Measurements from ENCODE around the gene IFT27. TPM values are rescaled to one million over a fixed set of nuclear protein-coding genes. Genes with fewer than 3 reads are reported as not detected.

Gene IFT27
- total and polyA plus RNA-seq, 2 donors: 23.0 to 33.9 TPM

- DNase-seq (ENCODE audit: low read depth in 6 of 9, low spot score in 9 of 9): no peak
- H3K36me3 ChIP-seq (ENCODE audit: control insufficient read depth in 2 of 2, insufficient read depth in 2 of 2, low read length in 1 of 2): no peaks in the 10 kb centered on the region
- H3K9me3 ChIP-seq (ENCODE audit: control insufficient read depth in 2 of 2, insufficient read depth in 1 of 2, low read length in 1 of 2): no peaks in the 10 kb centered on the region
- WGBS: 52% methylated on average over 5 of the region's 5 CpGs
- H3K27me3 ChIP-seq (ENCODE audit: control insufficient read depth in 2 of 2, insufficient read depth in 1 of 2, low read length in 1 of 2): peaks cover 0 to 3% of the 10 kb centered on the region in 2 donors
- no peaks in the 10 kb centered on the region for H3K4me1 ChIP-seq (ENCODE audit: control insufficient read depth in 2 of 2, insufficient read depth in 2 of 2, low read length in 2 of 2)
- no peak overlapping the region for H3K27ac ChIP-seq (ENCODE audit: low read depth in 1 of 2, low read length in 1 of 2)
- H3K4me3 ChIP-seq (ENCODE audit: low read length in 2 of 2): no peak overlapping the region
Observed at GRCh38 chr22:36713436-36713835, 62.5 kb downstream of the IFT27 start.

Other genes with a start within 250 kb of the IFT27 start
- gene EIF3D, start 247.0 kb downstream of the IFT27 start, total RNA-seq: 267 TPM
- gene EIF3D, start 247.0 kb downstream of the IFT27 start, polyA plus RNA-seq: 185 TPM
- gene CACNG2, start 72.4 kb downstream of the IFT27 start, total RNA-seq: 0.14 TPM
- gene CACNG2, start 72.4 kb downstream of the IFT27 start, polyA plus RNA-seq: 0.02 TPM
- gene PVALB, start 40.9 kb upstream of the IFT27 start, total RNA-seq: 0.47 TPM
- 2.2 TPM for gene PVALB, start 40.9 kb upstream of the IFT27 start, polyA plus RNA-seq
- gene NCF4, start 84.9 kb upstream of the IFT27 start, total RNA-seq: 17.6 TPM
- gene NCF4, start 84.9 kb upstream of the IFT27 start, polyA plus RNA-seq: 24.0 TPM
- gene CSF2RB, start 137.5 kb upstream of the IFT27 start, total RNA-seq: 8.5 TPM
- 14.6 TPM for gene CSF2RB, start 137.5 kb upstream of the IFT27 start, polyA plus RNA-seq
- 13.8 TPM for gene TST, start 243.3 kb upstream of the IFT27 start, total RNA-seq
- 17.1 TPM for gene TST, start 243.3 kb upstream of the IFT27 start, polyA plus RNA-seq
- 18.2 TPM for gene MPST, start 243.6 kb upstream of the IFT27 start, total RNA-seq
- 32.1 TPM for gene MPST, start 243.6 kb upstream of the IFT27 start, polyA plus RNA-seq

Data from thymus (tissue), 11 donors.